Tibial artery (tissue), 4 donors: ENCODE measurements around the gene FRY.

ENCODE experiments used
- DNase-seq, 2 donors: peaks; one replicate each; pipeline ENCODE4 v3.0.0-alpha.2; 2019
- H3K27ac ChIP-seq, 2 donors: fragments of 200-600 bp; sonication (generic) in 1 of 2; 1 replicate in 1 of 2; 2 replicates in 1 of 2; pipeline ENCODE4 v1.5.1; 2018 to 2019; ENCODE audit warnings: mild to moderate bottlenecking in 1 of 2
- H3K27me3 ChIP-seq, 2 donors: fragments of 200-600 bp; sonication (generic) in 1 of 2; one replicate each; pipeline versions ENCODE4 v1.5.1 to v1.6.0; 2016 to 2019
- H3K36me3 ChIP-seq, 3 donors: fragments of 200-600 bp; sonication (generic) in 2 of 3; one replicate each; pipeline ENCODE4 v1.5.1; 2016 to 2019; ENCODE audit warnings: mild to moderate bottlenecking in 2 of 3
- H3K4me1 ChIP-seq, 4 donors: fragments of 200-600 bp; sonication (generic) in 2 of 4; 1 replicate in 3 of 4; 2 replicates in 1 of 4; pipeline ENCODE4 v1.5.1; 2016 to 2019
- H3K4me3 ChIP-seq, 2 donors: fragments of 200-600 bp; sonication (generic) in 1 of 2; 1 replicate in 1 of 2; 2 replicates in 1 of 2; pipeline ENCODE4 v1.5.1; 2018 to 2019; ENCODE audit warnings: mild to moderate bottlenecking in 2 of 2
- H3K9me3 ChIP-seq, 3 donors: fragments of 200-600 bp; sonication (generic) in 1 of 3; one replicate each; pipeline ENCODE4 v1.5.1; 2016 to 2019
- CTCF ChIP-seq, 2 experiments: fragments of 200-600 bp in 1 of 2; fragments of 450-650 bp in 1 of 2; IDR thresholded peaks; one replicate each; pipeline ENCODE4 v1.5.1; 2017 to 2019; ENCODE audit warnings: antibody characterized with exemption in 2 of 2, mild to moderate bottlenecking in 1 of 2, moderate library complexity in 1 of 2
- intact Hi-C: fragments of 100-400 bp; cut with DNase I; formaldehyde crosslinking; loops from one replicate; pipeline ENCODE4 v1.15.0; 2023; ENCODE audit warnings: low total_unique reads

FRY gene

GRCh38 chr13:32040052-32040642, 8.6 kb downstream of the FRY start:
- no peak for TF ChIP-seq CTCF (IDR thresholded peaks at IDR 0.05)
- Histone ChIP-seq H3K27me3 (no peaks in the 10 kb centered on the region), H3K36me3 (no peaks in the 10 kb centered on the region), H3K4me3 (no peak overlapping the region), H3K4me1 (peaks cover 0 to 74% (median 23%) of the 10 kb centered on the region in 4 donors), H3K27ac (peak overlapping the region; percentile 21 to 55), H3K9me3 (no peaks in the 10 kb centered on the region)
- intact Hi-C loops: no loop called here
- no peak for DNase-seq

- intact Hi-C loops: no loop called here
- DNase-seq: no peak
- TF ChIP-seq CTCF (IDR thresholded peaks at IDR 0.05): no peak
- peaks cover 0 to 4% (median 0%) of the 10 kb centered on the region in 3 donors for H3K36me3 ChIP-seq
- H3K27me3 ChIP-seq: no peaks in the 10 kb centered on the region
- peak overlapping the region; percentile 21 to 55 for H3K27ac ChIP-seq
- no peak overlapping the region for H3K4me3 ChIP-seq
- peaks cover 0 to 70% (median 21%) of the 10 kb centered on the region in 4 donors for H3K4me1 ChIP-seq
- no peaks in the 10 kb centered on the region for H3K9me3 ChIP-seq
Measured at GRCh38 chr13:32040689-32041088, 9.1 kb downstream of the FRY start.

GRCh38 chr13:32041429-32041828, 9.9 kb downstream of the FRY start:
- intact Hi-C loops: no loop called here
- H3K4me1 ChIP-seq: peaks cover 0 to 70% (median 19%) of the 10 kb centered on the region in 4 donors
- no peak overlapping the region for H3K4me3 ChIP-seq
- no peak for TF ChIP-seq CTCF (IDR thresholded peaks at IDR 0.05)
- no peaks in the 10 kb centered on the region for H3K27me3 ChIP-seq
- H3K27ac ChIP-seq: peak overlapping the region; percentile 24 to 55
- no peaks in the 10 kb centered on the region for H3K9me3 ChIP-seq
- peaks cover 0 to 4% (median 0%) of the 10 kb centered on the region in 3 donors for H3K36me3 ChIP-seq
- DNase-seq: no peak

GRCh38 chr13:32042551-32042950, 11.0 kb downstream of the FRY start:
- Histone ChIP-seq H3K4me3 (no peak overlapping the region), H3K27me3 (no peaks in the 10 kb centered on the region), H3K4me1 (peaks cover 0 to 70% (median 23%) of the 10 kb centered on the region in 4 donors), H3K9me3 (no peaks in the 10 kb centered on the region), H3K27ac (peak overlapping the region; percentile 24 to 55), H3K36me3 (peaks cover 0 to 4% (median 0%) of the 10 kb centered on the region in 3 donors)
- intact Hi-C loops: no loop called here
- TF ChIP-seq CTCF (IDR thresholded peaks at IDR 0.05): no peak
- no peak for DNase-seq

GRCh38 chr13:32044446-32044845, 12.9 kb downstream of the FRY start:
- H3K4me1 ChIP-seq: peaks cover 0 to 71% (median 32%) of the 10 kb centered on the region in 4 donors
- no peaks in the 10 kb centered on the region for H3K9me3 ChIP-seq
- no peaks in the 10 kb centered on the region for H3K27me3 ChIP-seq
- H3K36me3 ChIP-seq: peaks cover 0 to 4% (median 0%) of the 10 kb centered on the region in 3 donors
- H3K27ac ChIP-seq: no peak overlapping the region
- no peak for DNase-seq
- TF ChIP-seq CTCF (IDR thresholded peaks at IDR 0.05): no peak
- intact Hi-C loops: no loop called here
- no peak overlapping the region for H3K4me3 ChIP-seq
